ENCODE results near the gene VPS26B. TPM values are rescaled to one million over a fixed set of nuclear protein-coding genes. Genes with fewer than 3 reads are reported as not detected.

VPS26B gene
- total and polyA plus RNA-seq, 9 of the 15 experiments (the other 6 are each of a cell fraction or from before 2014, with no cell fraction given) = 3.5 to 43.3 (median 27.4) TPM

- peak; percentile 69; the same call in 1 of the 2 replicates for TF ChIP-seq CBX1 (IDR thresholded peaks at IDR 0.05; ENCODE audit: low read depth)
- no peak for TF ChIP-seq PRDM10 (IDR thresholded peaks at IDR 0.05; ENCODE audit: partially characterized antibody)
- 0 out of 2 replicates have a peak, but pooled peaks have one; percentile 36 for TF ChIP-seq OTX1 (CRISPR knock-in tag; IDR thresholded peaks at IDR 0.05)
- no peak for TF ChIP-seq ZNF184 (CRISPR knock-in tag; IDR thresholded peaks at IDR 0.05)
- TF ChIP-seq SIN3A (IDR thresholded peaks at IDR 0.05; ENCODE audit: borderline replicate concordance in 2 of 2, control insufficient read depth in 1 of 2, low read depth in 2 of 2, low read length in 2 of 2) = peak; percentile 56 to 86; a peak in 2 of 4 replicates
- TF ChIP-seq CREB3L1 (IDR thresholded peaks at IDR 0.05; ENCODE audit: borderline replicate concordance, low read depth) = peak; percentile 83; the same call in 1 of the 2 replicates
- peak; percentile 73; the same call in 1 of the 2 replicates for TF ChIP-seq NFRKB (IDR thresholded peaks at IDR 0.05; ENCODE audit: low read depth)
- TF ChIP-seq GATA2 (CRISPR knock-in tag; IDR thresholded peaks at IDR 0.05) = no peak
- peak; percentile 58 for TF ChIP-seq SP2 (IDR thresholded peaks at IDR 0.05; ENCODE audit: extremely low read depth, low read depth, low read length, poor library complexity, severe bottlenecking)
- TF ChIP-seq ELK3 (CRISPR knock-in tag; IDR thresholded peaks at IDR 0.05) = no peak
- no peak for TF ChIP-seq ZNF512 (tag; IDR thresholded peaks at IDR 0.05)
- TF ChIP-seq SNAPC5 (CRISPR knock-in tag; IDR thresholded peaks at IDR 0.05) = no peak
These were observed at the start of gene VPS26B, which contains the start of gene NCAPD3 (continued) for GRCh38 chr11:134223836-134224709.

Data from K562 (cell line).